ENCODE measurements around the gene CCDC157. TPM values are rescaled to one million over a fixed set of nuclear protein-coding genes. Genes with fewer than 3 reads are reported as not detected.
"Not testable (repeated sequence)": the region's sequence is repeated elsewhere in the genome, so short reads cannot be mapped to it uniquely, and the experiment has no call there.

Gene CCDC157
- total and polyA plus RNA-seq, 2 of the 4 experiments (the other 2 are of a cell fraction): 0.90 to 2.2 TPM

DNA sequence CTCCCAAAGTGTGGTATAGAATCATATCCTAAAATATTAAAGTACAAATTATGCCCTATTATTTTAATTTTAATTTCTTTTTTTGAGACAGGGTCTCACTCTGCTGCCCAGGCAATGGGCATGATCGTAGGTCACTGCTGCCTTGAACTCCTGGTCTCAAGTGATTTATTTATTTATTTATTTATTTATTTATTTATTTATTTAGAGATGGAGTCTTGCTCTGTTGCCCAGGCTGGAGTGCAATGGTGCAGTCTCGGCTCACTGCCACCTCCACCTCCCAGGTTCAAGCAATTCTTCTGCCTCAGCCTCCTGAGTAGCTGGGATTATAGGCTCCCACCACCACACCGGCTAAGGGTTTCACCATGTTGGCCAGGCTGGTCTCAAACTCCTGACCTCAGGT is 44.2 kb downstream of the CCDC157 start:
- H3K56ac ChIP-seq (ENCODE audit: extremely low read depth, insufficient read depth, low read length); intact Hi-C loops (cut with micrococcal nuclease); H3K4ac ChIP-seq (ENCODE audit: low read depth, low read length); in situ Hi-C loops (cut with MboI; ENCODE audit: low sequenced_read_pairs); H3K4me2 ChIP-seq (ENCODE audit: low read depth, low read length); H4K8ac ChIP-seq (ENCODE audit: low read depth in 2 of 2, low read length in 2 of 2); H2AK9ac ChIP-seq (replicated peaks; ENCODE audit: low read depth, low read length, poor library complexity); H2BK120ac ChIP-seq (ENCODE audit: low read depth, low read length); H3K27ac ChIP-seq (ENCODE audit: insufficient read depth, low read length); H3K36me3 ChIP-seq (ENCODE audit: control insufficient read depth, insufficient read depth, low read length); DNase-seq; H2AFZ ChIP-seq (replicated peaks; ENCODE audit: low read length, poor library complexity); H3K23ac ChIP-seq (ENCODE audit: low read depth, low read length); H3K9ac ChIP-seq (ENCODE audit: low read depth, low read length); H4K91ac ChIP-seq (ENCODE audit: insufficient read depth, low read depth, low read length); H2BK5ac ChIP-seq (ENCODE audit: low read depth, low read length, poor library complexity, severe bottlenecking); H3K27me3 ChIP-seq (ENCODE audit: control insufficient read depth, insufficient read depth, low read length); H2BK15ac ChIP-seq (ENCODE audit: low read depth, low read length); BruUV-seq (replicated peaks); H2BK20ac ChIP-seq (ENCODE audit: low read depth, low read length); ATAC-seq (ENCODE audit: low read depth); H3K14ac ChIP-seq (replicated peaks; ENCODE audit: low read depth, low read length); dilution Hi-C loops (cut with HindIII; ENCODE audit: low sequenced_read_pairs, unreplicated experiment); H2AK5ac ChIP-seq (ENCODE audit: low read depth, low read length); H4K5ac ChIP-seq (ENCODE audit: low read depth, low read length); CTCF ChIA-PET; H3K4me3 ChIP-seq (ENCODE audit: insufficient read depth, low read depth, low read length); H3K9me3 ChIP-seq (ENCODE audit: control insufficient read depth, insufficient read depth, low read length); H3K18ac ChIP-seq (ENCODE audit: low read depth, low read length); POLR2A ChIA-PET (ENCODE audit: unreplicated experiment): not testable (repeated sequence)
- WGBS, 2 experiments (ENCODE audit: extremely low coverage in 2 of 2, insufficient read length in 1 of 2): no CpG with 5 or more reads among the region's 3 CpGs
- Histone ChIP-seq H3K79me1 (ENCODE audit: low read depth in 1 of 2, low read length in 2 of 2) (peaks cover 31 to 57% of the 10 kb centered on the region in 2 experiments), H3K9me1 (ENCODE audit: insufficient read depth, low read length) (peaks cover 14% of the 10 kb centered on the region), H4K20me1 (ENCODE audit: insufficient read depth, low read length) (peaks cover 18% of the 10 kb centered on the region), H3K4me1 (ENCODE audit: control insufficient read depth, insufficient read depth, low read length) (peaks cover 14% of the 10 kb centered on the region)

All from IMR-90 (cell line).